WERI-Rb-1 (cell line): ENCODE results near the gene PRM3.
A peak's percentile ranks its signal among the peaks of the same experiment; 100 is the strongest.

ENCODE experiments used
- DNase-seq: peaks from one replicate; pipeline ENCODE4 v3.0.0-alpha.2; 2020
- H3K27ac ChIP-seq: fragments of 250-450 bp; sonication (Bioruptor Pico); 2 replicates; pipeline ENCODE4 v1.5.1; 2020; ENCODE audit warnings: mild to moderate bottlenecking, moderate library complexity
- H3K27me3 ChIP-seq: fragments of 250-450 bp; sonication (Bioruptor Pico); 2 replicates; pipeline ENCODE4 v1.5.1; 2021; ENCODE audit warnings: mild to moderate bottlenecking, low read depth, moderate library complexity; ENCODE audit not compliant: insufficient read depth, severe bottlenecking
- H3K36me3 ChIP-seq: fragments of 250-450 bp; sonication (Bioruptor Pico); 2 replicates; pipeline ENCODE4 v1.5.1; 2020; ENCODE audit warnings: mild to moderate bottlenecking, moderate library complexity
- H3K4me3 ChIP-seq: 2 replicates; pipeline ENCODE4 v1.5.1; 2011; ENCODE audit warnings: low read depth, mild to moderate bottlenecking, control low read depth, low read length
- H3K9me3 ChIP-seq: fragments of 250-450 bp; sonication (Bioruptor Pico); 2 replicates; pipeline ENCODE4 v1.5.1; 2021; ENCODE audit warnings: mild to moderate bottlenecking, moderate library complexity; ENCODE audit not compliant: severe bottlenecking
- CTCF ChIP-seq: IDR thresholded peaks from 2 replicates; pipeline ENCODE4 v1.5.1; 2011; ENCODE audit warnings: low read depth, mild to moderate bottlenecking, control low read depth, inconsistent platforms, low read length

The PRM3 gene

GRCh38 chr16:11297492-11298142 is 24.2 kb upstream of the PRM3 start:
- Histone ChIP-seq H3K9me3 (no peaks in the 10 kb centered on the region), H3K36me3 (no peaks in the 10 kb centered on the region), H3K4me3 (no peak overlapping the region), H3K27me3 (no peaks in the 10 kb centered on the region), H3K27ac (no peak overlapping the region)
- TF ChIP-seq CTCF = no peak
- peak; percentile 50 for DNase-seq

GRCh38 chr16:11296706-11297491 is 23.5 kb upstream of the PRM3 start:
- H3K9me3 ChIP-seq = no peaks in the 10 kb centered on the region
- no peak overlapping the region for H3K27ac ChIP-seq
- no peak overlapping the region for H3K4me3 ChIP-seq
- no peak for TF ChIP-seq CTCF
- no peaks in the 10 kb centered on the region for H3K36me3 ChIP-seq
- DNase-seq = no peak
- no peaks in the 10 kb centered on the region for H3K27me3 ChIP-seq

- Histone ChIP-seq H3K27ac (no peak overlapping the region), H3K4me3 (no peak overlapping the region), H3K9me3 (no peaks in the 10 kb centered on the region), H3K36me3 (no peaks in the 10 kb centered on the region), H3K27me3 (no peaks in the 10 kb centered on the region)
- TF ChIP-seq CTCF = no peak
- no peak for DNase-seq
These were observed 22.9 kb upstream of the PRM3 start for GRCh38 chr16:11296351-11296705.

GRCh38 chr16:11295672-11296071 is 22.2 kb upstream of the PRM3 start:
- Histone ChIP-seq H3K27ac (no peak overlapping the region), H3K4me3 (no peak overlapping the region), H3K27me3 (no peaks in the 10 kb centered on the region), H3K36me3 (no peaks in the 10 kb centered on the region), H3K9me3 (no peaks in the 10 kb centered on the region)
- no peak for DNase-seq
- TF ChIP-seq CTCF = no peak

GRCh38 chr16:11292076-11292748 is 18.8 kb upstream of the PRM3 start:
- Histone ChIP-seq H3K4me3 (no peak overlapping the region), H3K36me3 (no peaks in the 10 kb centered on the region), H3K9me3 (no peaks in the 10 kb centered on the region), H3K27ac (no peak overlapping the region), H3K27me3 (no peaks in the 10 kb centered on the region)
- DNase-seq = no peak
- no peak for TF ChIP-seq CTCF
